HL-60 (cell line): Measurements from ENCODE around the gene ARHGAP27.
A peak's percentile ranks its signal among the peaks of the same experiment; 100 is the strongest.

Experiments
- DNase-seq, 2 experiments: peaks; one replicate each; pipeline ENCODE4 v3.0.0-alpha.2; 2010 to 2020; ENCODE audit warnings: low read depth in 1 of 2, low spot score in 1 of 2
- H3K27ac ChIP-seq: fragments of 250-450 bp; sonication (Bioruptor Pico); replicated peaks from 2 replicates; pipeline ENCODE4 v1.5.1; 2020; ENCODE audit warnings: mild to moderate bottlenecking, moderate library complexity
- H3K27me3 ChIP-seq: fragments of 250-450 bp; sonication (Bioruptor Pico); 2 replicates; pipeline ENCODE4 v1.5.1; 2021; ENCODE audit warnings: mild to moderate bottlenecking, moderate library complexity; ENCODE audit not compliant: insufficient read depth, poor library complexity, severe bottlenecking
- H3K4me3 ChIP-seq: replicated peaks from 2 replicates; pipeline ENCODE4 v1.5.1; 2011; ENCODE audit warnings: mild to moderate bottlenecking, control low read depth, low read length; ENCODE audit not compliant: insufficient read depth
- GABPA ChIP-seq: IDR thresholded peaks from 2 replicates; pipeline ENCODE4 v1.6.1; 2012; ENCODE audit warnings: low read depth
- POLR2AphosphoS5 ChIP-seq: IDR thresholded peaks from 2 replicates; pipeline ENCODE4 v1.6.1; 2012; ENCODE audit warnings: low read depth
- SPI1 ChIP-seq: IDR thresholded peaks from 2 replicates; pipeline ENCODE4 v1.6.1; 2012; ENCODE audit warnings: low read depth, mild to moderate bottlenecking, borderline replicate concordance
- TF ChIP-seq, protein P1 (sequence below): IDR thresholded peaks from one replicate; pipeline ENCODE4 v1.5.1; 2011; ENCODE audit warnings: low read length, control low read depth, inconsistent platforms; ENCODE audit not compliant: insufficient read depth
- TF ChIP-seq, protein P2 (sequence below): IDR thresholded peaks from 2 replicates; pipeline ENCODE4 v1.6.1; 2012; ENCODE audit warnings: low read depth; ENCODE audit not compliant: insufficient replicate concordance

ARHGAP27 gene

DNA sequence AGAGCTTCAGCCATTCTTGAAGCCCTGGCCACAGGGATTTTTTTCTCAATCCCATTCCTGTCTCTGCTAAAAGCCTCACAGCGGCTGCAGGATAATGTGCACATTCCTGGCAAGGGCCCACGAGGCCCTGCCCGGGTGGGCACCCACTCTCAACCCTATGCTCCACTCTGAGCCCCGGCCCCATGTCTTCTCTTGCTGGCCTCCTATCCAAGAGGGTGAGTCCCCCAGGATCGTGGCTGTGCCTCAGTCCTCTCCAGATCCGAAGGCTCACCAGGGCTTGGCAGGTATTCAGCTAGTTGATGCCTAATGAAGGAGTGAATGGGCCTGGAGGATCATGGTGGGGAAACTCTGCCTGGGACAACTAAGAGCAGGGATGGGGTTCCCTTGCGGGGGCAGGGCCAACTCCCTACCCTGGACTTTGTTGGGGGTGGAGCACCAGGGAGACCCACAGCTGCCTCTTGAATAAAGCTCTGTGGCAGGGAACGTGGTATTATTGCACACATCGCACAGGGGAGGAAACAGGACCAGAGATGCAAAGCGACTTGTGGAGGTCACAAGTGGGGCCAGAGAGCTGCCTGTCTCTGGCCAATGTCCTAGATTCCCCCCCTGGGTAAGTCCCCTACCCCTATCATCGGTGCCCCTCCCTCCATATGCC, 5.4 kb downstream of the ARHGAP27 start:
- peak in 1 of 2 experiments; percentile 15 for DNase-seq
- Histone ChIP-seq H3K4me3 (no peak overlapping the region), H3K27ac (peak overlapping the region; percentile 63), H3K27me3 (no peaks in the 10 kb centered on the region)
- no peak for TF ChIP-seq SPI1
- TF ChIP-seq, protein P1, sequence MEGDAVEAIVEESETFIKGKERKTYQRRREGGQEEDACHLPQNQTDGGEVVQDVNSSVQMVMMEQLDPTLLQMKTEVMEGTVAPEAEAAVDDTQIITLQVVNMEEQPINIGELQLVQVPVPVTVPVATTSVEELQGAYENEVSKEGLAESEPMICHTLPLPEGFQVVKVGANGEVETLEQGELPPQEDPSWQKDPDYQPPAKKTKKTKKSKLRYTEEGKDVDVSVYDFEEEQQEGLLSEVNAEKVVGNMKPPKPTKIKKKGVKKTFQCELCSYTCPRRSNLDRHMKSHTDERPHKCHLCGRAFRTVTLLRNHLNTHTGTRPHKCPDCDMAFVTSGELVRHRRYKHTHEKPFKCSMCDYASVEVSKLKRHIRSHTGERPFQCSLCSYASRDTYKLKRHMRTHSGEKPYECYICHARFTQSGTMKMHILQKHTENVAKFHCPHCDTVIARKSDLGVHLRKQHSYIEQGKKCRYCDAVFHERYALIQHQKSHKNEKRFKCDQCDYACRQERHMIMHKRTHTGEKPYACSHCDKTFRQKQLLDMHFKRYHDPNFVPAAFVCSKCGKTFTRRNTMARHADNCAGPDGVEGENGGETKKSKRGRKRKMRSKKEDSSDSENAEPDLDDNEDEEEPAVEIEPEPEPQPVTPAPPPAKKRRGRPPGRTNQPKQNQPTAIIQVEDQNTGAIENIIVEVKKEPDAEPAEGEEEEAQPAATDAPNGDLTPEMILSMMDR = no peak
- TF ChIP-seq GABPA = no peak
- no peak for TF ChIP-seq POLR2AphosphoS5
- TF ChIP-seq, protein P2, sequence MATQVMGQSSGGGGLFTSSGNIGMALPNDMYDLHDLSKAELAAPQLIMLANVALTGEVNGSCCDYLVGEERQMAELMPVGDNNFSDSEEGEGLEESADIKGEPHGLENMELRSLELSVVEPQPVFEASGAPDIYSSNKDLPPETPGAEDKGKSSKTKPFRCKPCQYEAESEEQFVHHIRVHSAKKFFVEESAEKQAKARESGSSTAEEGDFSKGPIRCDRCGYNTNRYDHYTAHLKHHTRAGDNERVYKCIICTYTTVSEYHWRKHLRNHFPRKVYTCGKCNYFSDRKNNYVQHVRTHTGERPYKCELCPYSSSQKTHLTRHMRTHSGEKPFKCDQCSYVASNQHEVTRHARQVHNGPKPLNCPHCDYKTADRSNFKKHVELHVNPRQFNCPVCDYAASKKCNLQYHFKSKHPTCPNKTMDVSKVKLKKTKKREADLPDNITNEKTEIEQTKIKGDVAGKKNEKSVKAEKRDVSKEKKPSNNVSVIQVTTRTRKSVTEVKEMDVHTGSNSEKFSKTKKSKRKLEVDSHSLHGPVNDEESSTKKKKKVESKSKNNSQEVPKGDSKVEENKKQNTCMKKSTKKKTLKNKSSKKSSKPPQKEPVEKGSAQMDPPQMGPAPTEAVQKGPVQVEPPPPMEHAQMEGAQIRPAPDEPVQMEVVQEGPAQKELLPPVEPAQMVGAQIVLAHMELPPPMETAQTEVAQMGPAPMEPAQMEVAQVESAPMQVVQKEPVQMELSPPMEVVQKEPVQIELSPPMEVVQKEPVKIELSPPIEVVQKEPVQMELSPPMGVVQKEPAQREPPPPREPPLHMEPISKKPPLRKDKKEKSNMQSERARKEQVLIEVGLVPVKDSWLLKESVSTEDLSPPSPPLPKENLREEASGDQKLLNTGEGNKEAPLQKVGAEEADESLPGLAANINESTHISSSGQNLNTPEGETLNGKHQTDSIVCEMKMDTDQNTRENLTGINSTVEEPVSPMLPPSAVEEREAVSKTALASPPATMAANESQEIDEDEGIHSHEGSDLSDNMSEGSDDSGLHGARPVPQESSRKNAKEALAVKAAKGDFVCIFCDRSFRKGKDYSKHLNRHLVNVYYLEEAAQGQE = no peak

DNA sequence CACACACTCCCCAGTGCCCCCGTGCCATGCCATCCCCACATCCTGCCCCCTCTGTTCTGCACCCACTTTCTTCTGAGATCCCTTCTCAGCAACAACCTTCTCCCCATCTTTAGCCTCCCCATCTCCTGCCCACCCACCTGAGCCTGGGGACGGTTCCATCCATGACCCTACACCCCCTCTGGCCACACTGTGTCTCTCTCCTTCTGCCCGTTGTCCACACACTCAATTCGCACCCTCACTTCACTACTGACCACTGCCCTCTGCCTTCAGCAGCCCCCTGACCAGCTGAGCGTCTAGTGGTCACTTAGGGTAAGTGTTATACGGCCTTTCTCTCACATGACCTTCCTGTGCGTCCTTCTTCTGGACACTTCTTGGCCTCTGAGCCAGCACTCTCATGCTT, 6.1 kb downstream of the ARHGAP27 start:
- TF ChIP-seq, protein P2 = no peak
- TF ChIP-seq, protein P1 = no peak
- no peak for TF ChIP-seq SPI1
- no peak for TF ChIP-seq POLR2AphosphoS5
- no peak for TF ChIP-seq GABPA
- Histone ChIP-seq H3K27ac (no peak overlapping the region), H3K27me3 (no peaks in the 10 kb centered on the region), H3K4me3 (no peak overlapping the region)
- DNase-seq = no peak

DNA sequence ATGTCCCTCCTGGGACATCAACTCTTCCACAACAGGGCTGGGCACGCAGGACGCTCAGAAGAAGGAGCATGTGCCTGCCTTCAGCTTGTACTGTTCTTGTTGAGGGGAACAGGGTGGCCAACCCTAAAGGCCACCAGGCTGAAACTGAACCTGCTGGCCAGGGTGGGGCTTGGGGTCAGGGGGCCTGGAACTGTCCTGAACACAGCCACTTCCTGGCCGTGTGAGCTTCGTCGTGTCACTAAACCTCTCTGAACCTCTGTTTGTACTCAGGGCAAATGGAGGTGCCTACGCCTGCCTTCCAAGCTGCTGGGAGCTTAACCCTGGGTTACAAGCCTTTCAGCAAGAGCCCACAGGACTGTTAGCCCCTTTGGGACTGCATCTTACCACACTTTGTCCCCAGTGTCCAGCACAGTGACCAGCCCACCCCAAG, 6.7 kb downstream of the ARHGAP27 start:
- Histone ChIP-seq H3K27ac (no peak overlapping the region; the same call in 1 of the 2 replicates), H3K4me3 (no peak overlapping the region), H3K27me3 (no peaks in the 10 kb centered on the region)
- TF ChIP-seq, protein P1 = no peak
- no peak for TF ChIP-seq SPI1
- TF ChIP-seq POLR2AphosphoS5 = no peak
- TF ChIP-seq GABPA = no peak
- no peak for DNase-seq
